Smooth muscle cell (in vitro differentiated cells): ENCODE measurements around the gene PLA2R1. TPM values are rescaled to one million over a fixed set of nuclear protein-coding genes. Genes with fewer than 3 reads are reported as not detected.

Source experiments
- DNase-seq: peaks from one replicate; lab custom pipeline; 2025; ENCODE audit not compliant: unreplicated experiment; lab: John Stamatoyannopoulos, UW
- H2AFZ ChIP-seq: fragments of 200-600 bp; sonication (generic); 2 replicates; pipeline ENCODE4 v1.6.0; 2016; ENCODE audit warnings: antibody characterized with exemption, low read depth, mild to moderate bottlenecking
- H3F3A ChIP-seq: fragments of 200-600 bp; sonication (generic); 2 replicates; pipeline ENCODE4 v1.6.0; 2017; ENCODE audit warnings: antibody characterized with exemption, low read depth
- H3K27ac ChIP-seq: fragments of 200-600 bp; sonication (generic); 2 replicates; pipeline ENCODE4 v1.5.1; 2016; ENCODE audit warnings: low read depth, mild to moderate bottlenecking
- H3K27me3 ChIP-seq: fragments of 200-600 bp; sonication (generic); 2 replicates; pipeline ENCODE4 v1.6.1; 2016; ENCODE audit warnings: low read depth, mild to moderate bottlenecking
- H3K36me3 ChIP-seq: fragments of 200-600 bp; sonication (generic); 2 replicates; pipeline ENCODE4 v1.5.1; 2016; ENCODE audit warnings: low read depth
- H3K4me1 ChIP-seq: fragments of 200-600 bp; sonication (generic); 2 replicates; pipeline ENCODE4 v1.5.1; 2016; ENCODE audit warnings: low read depth
- H3K4me2 ChIP-seq: fragments of 200-600 bp; sonication (generic); 2 replicates; pipeline ENCODE4 v1.6.0; 2016; ENCODE audit warnings: mild to moderate bottlenecking
- H3K4me3 ChIP-seq: fragments of 200-600 bp; sonication (generic); 2 replicates; pipeline ENCODE4 v1.5.1; 2016; ENCODE audit warnings: mild to moderate bottlenecking
- H3K79me2 ChIP-seq: fragments of 200-600 bp; sonication (generic); 2 replicates; pipeline ENCODE4 v1.6.0; 2016; ENCODE audit warnings: low read depth, mild to moderate bottlenecking
- H3K9ac ChIP-seq: fragments of 200-600 bp; sonication (generic); 2 replicates; pipeline ENCODE4 v1.6.0; 2016; ENCODE audit warnings: low read depth
- H3K9me3 ChIP-seq: fragments of 200-600 bp; sonication (generic); replicated peaks from 2 replicates; pipeline ENCODE4 v1.5.1; 2016; ENCODE audit warnings: low read depth
- H4K20me1 ChIP-seq: fragments of 200-600 bp; sonication (generic); 2 replicates; pipeline ENCODE4 v1.6.0; 2016; ENCODE audit warnings: low read depth
- CTCF ChIP-seq: fragments of 200-600 bp; sonication (generic); IDR thresholded peaks from 2 replicates; pipeline ENCODE4 v1.5.1; 2017; ENCODE audit warnings: borderline replicate concordance, mild to moderate bottlenecking, antibody characterized with exemption; ENCODE audit not compliant: insufficient read depth, poor library complexity, severe bottlenecking
- WGBS: methylation state at CpG from one replicate; pipeline ENCODE4 v1.1.7; 2016; ENCODE audit warnings: low lambda C conversion rate; 5-methylcytosine and 5-hydroxymethylcytosine counted together
- polyA plus RNA-seq: library from polyadenylated mRNA; unstranded; fragments of >200 nt; fragmentation: Nextera tagmentation; extraction: Ambion mirVana; gene quantifications from 2 replicates; pipeline ENCODE4 v1.2.1, GENCODE V29; 2016
- total RNA-seq: library from RNA; depleted of rRNA; stranded (reverse); fragments of >200 nt; gene quantifications from 2 replicates; pipeline ENCODE4 v1.2.3, GENCODE V29; 2014

The PLA2R1 gene
- total and polyA plus RNA-seq, 2 experiments from 2014 or later: 4.8 to 7.3 TPM

GRCh38 chr2:160109243-160109642 is 46.8 kb upstream of the PLA2R1 start:
- peaks cover 5% of the 10 kb centered on the region for H3K4me1 ChIP-seq
- no peaks in the 10 kb centered on the region for H3K36me3 ChIP-seq
- no peak overlapping the region for H3K27ac ChIP-seq
- WGBS: 85% methylated on average over 3 of the region's 3 CpGs
- no peak for DNase-seq
- no peak for TF ChIP-seq CTCF
- H3K4me3 ChIP-seq: no peak overlapping the region
- no peak overlapping the region for H3K9ac ChIP-seq
- H3K79me2 ChIP-seq: no peaks in the 10 kb centered on the region
- H3K9me3 ChIP-seq: no peaks in the 10 kb centered on the region
- H3K4me2 ChIP-seq: no peak overlapping the region
- H3F3A ChIP-seq: no peaks in the 10 kb centered on the region
- H4K20me1 ChIP-seq: no peaks in the 10 kb centered on the region
- H3K27me3 ChIP-seq: no peaks in the 10 kb centered on the region
- no peak overlapping the region for H2AFZ ChIP-seq

GRCh38 chr2:160108646-160109045 is 46.2 kb upstream of the PLA2R1 start:
- no peaks in the 10 kb centered on the region for H3K9me3 ChIP-seq
- H3K79me2 ChIP-seq: no peaks in the 10 kb centered on the region
- no peak overlapping the region for H3K4me2 ChIP-seq
- no peak overlapping the region for H3K27ac ChIP-seq
- peaks cover 5% of the 10 kb centered on the region for H3K4me1 ChIP-seq
- no peak overlapping the region for H2AFZ ChIP-seq
- H3K27me3 ChIP-seq: no peaks in the 10 kb centered on the region
- H3F3A ChIP-seq: no peaks in the 10 kb centered on the region
- WGBS: 45% methylated on average over 2 of the region's 2 CpGs
- no peaks in the 10 kb centered on the region for H4K20me1 ChIP-seq
- TF ChIP-seq CTCF: no peak
- no peak for DNase-seq
- H3K4me3 ChIP-seq: no peak overlapping the region
- no peaks in the 10 kb centered on the region for H3K36me3 ChIP-seq
- no peak overlapping the region for H3K9ac ChIP-seq

- Histone ChIP-seq H4K20me1 (no peaks in the 10 kb centered on the region), H3K27me3 (no peaks in the 10 kb centered on the region), H3K27ac (no peak overlapping the region), H3K36me3 (no peaks in the 10 kb centered on the region), H3K79me2 (no peaks in the 10 kb centered on the region), H3K9me3 (no peaks in the 10 kb centered on the region), H3F3A (no peaks in the 10 kb centered on the region), H3K9ac (no peak overlapping the region), H3K4me3 (no peak overlapping the region), H2AFZ (no peak overlapping the region), H3K4me2 (no peak overlapping the region), H3K4me1 (peaks cover 3% of the 10 kb centered on the region)
- TF ChIP-seq CTCF: no peak
- 79% methylated on average over 1 of the region's 1 CpG for WGBS
- no peak for DNase-seq
These were observed 43.0 kb upstream of the PLA2R1 start for GRCh38 chr2:160105366-160105765.

- no peak overlapping the region for H3K4me2 ChIP-seq
- H3K27ac ChIP-seq: no peak overlapping the region
- no peaks in the 10 kb centered on the region for H4K20me1 ChIP-seq
- H3K9me3 ChIP-seq: no peaks in the 10 kb centered on the region
- H3K9ac ChIP-seq: no peak overlapping the region
- TF ChIP-seq CTCF: no peak
- H3K27me3 ChIP-seq: no peaks in the 10 kb centered on the region
- H3K4me3 ChIP-seq: no peak overlapping the region
- H3K36me3 ChIP-seq: no peaks in the 10 kb centered on the region
- H2AFZ ChIP-seq: no peak overlapping the region
- no peaks in the 10 kb centered on the region for H3K4me1 ChIP-seq
- H3K79me2 ChIP-seq: no peaks in the 10 kb centered on the region
- 46% methylated on average over 2 of the region's 2 CpGs for WGBS
- DNase-seq: no peak
- no peaks in the 10 kb centered on the region for H3F3A ChIP-seq
These were observed 41.7 kb upstream of the PLA2R1 start for GRCh38 chr2:160104115-160104514.
